Karpas-422 (cell line): ENCODE results near the gene KCTD16. TPM values are rescaled to one million over a fixed set of nuclear protein-coding genes. Genes with fewer than 3 reads are reported as not detected.

Experiments
- DNase-seq: peaks from one replicate; pipeline ENCODE4 v3.0.0-alpha.2; 2015
- H2AFZ ChIP-seq: fragments of 200-600 bp; sonication (generic); 2 replicates; pipeline ENCODE4 v1.6.1; 2014; ENCODE audit warnings: antibody characterized with exemption, low read length, mixed read lengths
- H3K27ac ChIP-seq: fragments of 200-600 bp; sonication (generic); 2 replicates; pipeline ENCODE4 v1.5.1; 2014; ENCODE audit warnings: mild to moderate bottlenecking, low read length, moderate library complexity
- H3K27me3 ChIP-seq: fragments of 200-600 bp; sonication (generic); 2 replicates; pipeline ENCODE4 v1.6.1; 2014; ENCODE audit warnings: low read length, mixed read lengths
- H3K36me3 ChIP-seq: fragments of 200-600 bp; sonication (generic); 2 replicates; pipeline ENCODE4 v1.6.1; 2014; ENCODE audit warnings: low read length, mixed read lengths; ENCODE audit not compliant: insufficient read depth
- H3K4me1 ChIP-seq: fragments of 200-600 bp; sonication (generic); 2 replicates; pipeline ENCODE4 v1.6.1; 2014; ENCODE audit warnings: mild to moderate bottlenecking, low read length, mixed read lengths
- H3K4me2 ChIP-seq: fragments of 200-600 bp; sonication (generic); 2 replicates; pipeline ENCODE4 v1.6.1; 2014; ENCODE audit warnings: low read length, low read depth, mild to moderate bottlenecking; ENCODE audit not compliant: poor library complexity, severe bottlenecking
- H3K4me3 ChIP-seq: fragments of 200-600 bp; sonication (generic); 2 replicates; pipeline ENCODE4 v1.5.1; 2014; ENCODE audit warnings: mild to moderate bottlenecking, antibody characterized with exemption, low read length, mixed read lengths
- H3K79me2 ChIP-seq: fragments of 200-600 bp; sonication (generic); 2 replicates; pipeline ENCODE4 v1.6.1; 2014; ENCODE audit warnings: mild to moderate bottlenecking, low read length, mixed read lengths
- H3K9ac ChIP-seq: fragments of 200-600 bp; sonication (generic); 2 replicates; pipeline ENCODE4 v1.6.0; 2014; ENCODE audit warnings: low read length
- H3K9me2 ChIP-seq: fragments of 200-600 bp; sonication (generic), shearing (Covaris generic); replicated peaks from 2 replicates; pipeline ENCODE4 v1.6.0; 2014; ENCODE audit warnings: mild to moderate bottlenecking, low read length, moderate library complexity; ENCODE audit not compliant: insufficient read depth
- H3K9me3 ChIP-seq: fragments of 300-700, 200-600 bp; sonication (generic); 2 replicates; pipeline ENCODE4 v1.6.1; 2014; ENCODE audit warnings: low read length, mixed read lengths
- H4K20me1 ChIP-seq: fragments of 200-600 bp; sonication (generic); 2 replicates; pipeline ENCODE4 v1.6.1; 2014; ENCODE audit warnings: mild to moderate bottlenecking, antibody characterized with exemption, low read length, low read depth; ENCODE audit not compliant: insufficient read depth
- small RNA-seq: library from RNA; depleted of rRNA; stranded (forward); fragments of <200 nt; gene quantifications from one replicate; pipeline ENCODE3, GENCODE V24; 2014
- total RNA-seq: library from RNA; depleted of rRNA; stranded (reverse); fragments of >200 nt; shearing (Covaris generic); gene quantifications from 2 replicates; pipeline ENCODE4 v1.2.3, GENCODE V29; 2014; ENCODE audit warnings: low replicate concordance; rRNA removed

KCTD16 gene
- total RNA-seq, 1 experiment from 2014 or later: 0.11 TPM

- H3K4me1 ChIP-seq: no peaks in the 10 kb centered on the region
- no peak overlapping the region for H2AFZ ChIP-seq
- H3K4me2 ChIP-seq: no peak overlapping the region
- no peaks in the 10 kb centered on the region for H3K9me3 ChIP-seq
- no peak overlapping the region for H3K9ac ChIP-seq
- H3K4me3 ChIP-seq: no peak overlapping the region
- no peaks in the 10 kb centered on the region for H3K36me3 ChIP-seq
- H3K27ac ChIP-seq: no peak overlapping the region
- H3K79me2 ChIP-seq: no peaks in the 10 kb centered on the region
- no peaks in the 10 kb centered on the region for H4K20me1 ChIP-seq
- no peak for DNase-seq
- H3K9me2 ChIP-seq: no peaks in the 10 kb centered on the region
- no peaks in the 10 kb centered on the region for H3K27me3 ChIP-seq
Measured at GRCh38 chr5:144531188-144531587, 360.5 kb downstream of the KCTD16 start.

Small RNA genes within 50 kb of the gene (small RNA-seq; reads per million reads assigned to genes)
- not detected for gene CKS1BP5
- gene RN7SL87P: not detected

Other genes with a start within 250 kb of the KCTD16 start
- 11.7 and 21.3 TPM in 2 replicates for gene YIPF5, start 214 bp upstream of the KCTD16 start, total RNA-seq